ENCODE measurements around the gene TCERG1. TPM values are rescaled to one million over a fixed set of nuclear protein-coding genes. Genes with fewer than 3 reads are reported as not detected.
A peak's percentile ranks its signal among the peaks of the same experiment; 100 is the strongest.

Gene TCERG1
- total and polyA plus RNA-seq, 2 donors (not counting 1 experiment from before 2014, with no cell fraction given), result 44.6 to 95.2 TPM

DNA sequence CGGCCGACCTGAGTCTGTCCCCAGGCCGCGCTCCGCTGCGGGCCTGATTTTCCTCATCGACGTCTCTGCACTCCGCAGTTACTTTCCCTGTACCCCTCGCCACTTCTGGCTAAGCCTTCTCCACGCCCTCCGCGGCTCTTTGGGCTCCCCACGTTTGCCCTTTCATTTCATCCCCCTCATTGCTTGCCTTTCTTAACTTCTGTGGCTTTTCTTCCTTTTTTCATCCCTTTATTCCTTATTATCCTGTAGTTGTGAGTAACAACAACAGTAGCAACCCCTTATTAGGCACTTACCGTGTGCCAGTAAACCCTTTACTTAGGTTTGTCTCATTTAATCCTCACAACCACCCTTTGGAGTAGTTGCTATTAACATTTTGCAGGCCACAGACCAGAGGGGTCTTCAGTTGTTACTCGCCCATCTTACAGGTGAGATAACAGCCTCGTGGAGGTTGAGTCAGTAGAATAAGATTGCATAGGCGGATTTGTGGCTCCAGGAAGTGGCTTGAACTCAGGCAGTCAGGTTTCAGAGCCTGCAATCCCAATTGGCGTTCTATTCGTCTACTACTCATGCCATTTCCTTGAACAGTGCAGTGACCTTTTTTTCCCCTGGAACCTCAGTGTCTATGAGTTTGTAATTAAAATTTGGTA, 724 bp downstream of the TCERG1 start:
- Histone ChIP-seq H3K4me2 (replicated peaks; ENCODE audit: low read depth, low read length, poor library complexity, severe bottlenecking) (peak overlapping the region; percentile 86), H3K4me1 (ENCODE audit: control insufficient read depth in 2 of 2, insufficient read depth in 2 of 2, low read length in 2 of 2) (peaks cover 21 to 23% of the 10 kb centered on the region in 2 donors), H3K27ac (ENCODE audit: low read length in 2 of 2) (peak overlapping the region; percentile 95 to 97), H3K79me2 (ENCODE audit: control insufficient read depth, insufficient read depth, low read length) (peaks cover 57% of the 10 kb centered on the region), H3K27me3 (replicated peaks in 1 of 4; ENCODE audit: control extremely low read depth in 1 of 4, control insufficient read depth in 3 of 4, insufficient read depth in 4 of 4, low read length in 3 of 4) (no peaks in the 10 kb centered on the region), H2AFZ (ENCODE audit: insufficient read depth, low read depth, low read length, poor library complexity, severe bottlenecking) (peak overlapping the region; percentile 93), H4K20me1 (ENCODE audit: control insufficient read depth, insufficient read depth, low read length, poor library complexity, severe bottlenecking) (peaks cover 38% of the 10 kb centered on the region), H3K36me3 (replicated peaks in 1 of 2; ENCODE audit: control extremely low read depth in 1 of 2, control insufficient read depth in 1 of 2, extremely low read depth in 1 of 2, insufficient read depth in 2 of 2, low read length in 1 of 2) (no peaks in the 10 kb centered on the region), H3K4me3 (ENCODE audit: control extremely low read depth in 1 of 5, extremely low read depth in 1 of 5, insufficient read depth in 1 of 5, low read depth in 2 of 5, low read length in 4 of 5) (peak overlapping the region; percentile 41 to 99 (median 93)), H3K9me3 (ENCODE audit: control extremely low read depth in 1 of 3, control insufficient read depth in 2 of 3, insufficient read depth in 1 of 3, low read length in 2 of 3) (no peaks in the 10 kb centered on the region), H3K9ac (ENCODE audit: low read length) (peak overlapping the region; percentile 97)
- no peaks in the 10 kb centered on the region for H3K9me3 Mint-ChIP-seq (ENCODE audit: insufficient read depth)
- POLR2A ChIA-PET, result no interaction called here
- TF ChIP-seq, protein P1, sequence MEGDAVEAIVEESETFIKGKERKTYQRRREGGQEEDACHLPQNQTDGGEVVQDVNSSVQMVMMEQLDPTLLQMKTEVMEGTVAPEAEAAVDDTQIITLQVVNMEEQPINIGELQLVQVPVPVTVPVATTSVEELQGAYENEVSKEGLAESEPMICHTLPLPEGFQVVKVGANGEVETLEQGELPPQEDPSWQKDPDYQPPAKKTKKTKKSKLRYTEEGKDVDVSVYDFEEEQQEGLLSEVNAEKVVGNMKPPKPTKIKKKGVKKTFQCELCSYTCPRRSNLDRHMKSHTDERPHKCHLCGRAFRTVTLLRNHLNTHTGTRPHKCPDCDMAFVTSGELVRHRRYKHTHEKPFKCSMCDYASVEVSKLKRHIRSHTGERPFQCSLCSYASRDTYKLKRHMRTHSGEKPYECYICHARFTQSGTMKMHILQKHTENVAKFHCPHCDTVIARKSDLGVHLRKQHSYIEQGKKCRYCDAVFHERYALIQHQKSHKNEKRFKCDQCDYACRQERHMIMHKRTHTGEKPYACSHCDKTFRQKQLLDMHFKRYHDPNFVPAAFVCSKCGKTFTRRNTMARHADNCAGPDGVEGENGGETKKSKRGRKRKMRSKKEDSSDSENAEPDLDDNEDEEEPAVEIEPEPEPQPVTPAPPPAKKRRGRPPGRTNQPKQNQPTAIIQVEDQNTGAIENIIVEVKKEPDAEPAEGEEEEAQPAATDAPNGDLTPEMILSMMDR (IDR thresholded peaks at IDR 0.05), result no peak
- TF ChIP-seq EZH2 (IDR thresholded peaks at IDR 0.05; ENCODE audit: borderline replicate concordance, insufficient read depth, low read depth, low read length, poor library complexity, severe bottlenecking), result no peak
- no peaks in the 10 kb centered on the region for H3K27me3 Mint-ChIP-seq
- CTCF ChIA-PET, result no interaction called here
- DNase-seq, result no peak
- peaks cover 45% of the 10 kb centered on the region for H3K4me1 Mint-ChIP-seq
- peak overlapping the region; percentile 99 for H3K27ac Mint-ChIP-seq
- ATAC-seq (ENCODE audit: low read depth), result peak; percentile 13
- under 1% methylated on average over 19 of the region's 20 CpGs for WGBS (ENCODE audit: insufficient coverage)
- intact Hi-C loops (cut with micrococcal nuclease), result loop anchor here (1.0 kb wide), 2 partner anchors 245 to 266 kb away; partner anchors contain the start of genes LARS1 and RBM27
- peak overlapping the region; percentile 99 for H3K4me3 Mint-ChIP-seq

DNA sequence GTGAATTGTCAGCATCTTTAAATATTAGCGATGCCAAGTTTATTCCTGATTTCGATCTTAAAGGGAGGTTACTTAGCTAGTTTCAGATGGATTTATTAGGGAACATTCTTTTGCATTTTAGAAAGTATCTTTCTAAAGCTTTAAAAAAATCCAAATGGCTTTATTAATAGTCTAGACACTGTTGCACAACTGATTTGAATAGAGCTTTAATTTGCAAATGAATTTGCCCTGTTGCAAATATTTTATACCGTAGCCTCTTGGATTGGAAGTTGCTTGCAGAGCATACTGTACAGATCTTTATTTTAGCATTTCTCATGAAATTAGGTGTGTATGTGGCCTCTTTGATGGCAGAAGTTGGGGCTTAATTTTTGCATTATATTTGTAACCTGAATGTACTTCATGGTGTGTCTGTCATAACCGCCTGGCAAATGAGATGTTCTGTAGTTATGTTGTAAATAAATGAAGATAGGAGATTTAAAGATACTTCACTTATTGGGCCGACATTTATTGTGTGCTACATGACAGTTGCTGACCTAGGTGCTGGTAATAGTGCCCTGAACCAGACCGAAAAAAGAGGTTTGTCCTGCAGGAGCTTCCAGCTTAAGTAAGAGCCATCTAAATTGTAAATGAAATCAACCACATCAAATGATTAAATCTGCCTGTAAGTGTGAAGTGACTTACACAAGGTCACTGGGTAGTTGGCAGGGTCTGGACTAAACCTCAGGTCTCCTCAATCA, 1.8 kb downstream of the TCERG1 start:
- no peak for TF ChIP-seq EZH2 (IDR thresholded peaks at IDR 0.05; ENCODE audit: borderline replicate concordance, insufficient read depth, low read depth, low read length, poor library complexity, severe bottlenecking)
- TF ChIP-seq, protein P1 (IDR thresholded peaks at IDR 0.05), result no peak
- H3K27me3 Mint-ChIP-seq, result no peaks in the 10 kb centered on the region
- Histone ChIP-seq H3K4me1 (ENCODE audit: control insufficient read depth in 2 of 2, insufficient read depth in 2 of 2, low read length in 2 of 2) (peaks cover 21 to 23% of the 10 kb centered on the region in 2 donors), H4K20me1 (ENCODE audit: control insufficient read depth, insufficient read depth, low read length, poor library complexity, severe bottlenecking) (peaks cover 47% of the 10 kb centered on the region), H3K27ac (ENCODE audit: low read length in 2 of 2) (no peak overlapping the region), H3K9ac (ENCODE audit: low read length) (peak overlapping the region; percentile 97), H3K27me3 (replicated peaks in 1 of 4; ENCODE audit: control extremely low read depth in 1 of 4, control insufficient read depth in 3 of 4, insufficient read depth in 4 of 4, low read length in 3 of 4) (no peaks in the 10 kb centered on the region), H3K36me3 (replicated peaks in 1 of 2; ENCODE audit: control extremely low read depth in 1 of 2, control insufficient read depth in 1 of 2, extremely low read depth in 1 of 2, insufficient read depth in 2 of 2, low read length in 1 of 2) (no peaks in the 10 kb centered on the region), H3K4me2 (replicated peaks; ENCODE audit: low read depth, low read length, poor library complexity, severe bottlenecking) (peak overlapping the region; percentile 86), H3K79me2 (ENCODE audit: control insufficient read depth, insufficient read depth, low read length) (peaks cover 68% of the 10 kb centered on the region), H2AFZ (ENCODE audit: insufficient read depth, low read depth, low read length, poor library complexity, severe bottlenecking) (no peak overlapping the region), H3K9me3 (ENCODE audit: control extremely low read depth in 1 of 3, control insufficient read depth in 2 of 3, insufficient read depth in 1 of 3, low read length in 2 of 3) (no peaks in the 10 kb centered on the region), H3K4me3 (ENCODE audit: control extremely low read depth in 1 of 5, extremely low read depth in 1 of 5, insufficient read depth in 1 of 5, low read depth in 2 of 5, low read length in 4 of 5) (peak overlapping the region in 1 of 5 experiments; percentile 90)
- peak overlapping the region; percentile 99 for H3K4me3 Mint-ChIP-seq
- no peaks in the 10 kb centered on the region for H3K9me3 Mint-ChIP-seq (ENCODE audit: insufficient read depth)
- DNase-seq (no peak), ATAC-seq (ENCODE audit: low read depth) (no peak)
- peak overlapping the region; percentile 28 for H3K27ac Mint-ChIP-seq
- H3K4me1 Mint-ChIP-seq, result peaks cover 47% of the 10 kb centered on the region
- ChIA-PET CTCF (interaction anchor here (1.1 kb wide), 1 partner anchor 21 kb away, joined by 3 read pairs; no protein-coding TSS in a partner anchor), POLR2A (no interaction called here)
- WGBS (ENCODE audit: insufficient coverage), result 79% methylated on average over 4 of the region's 6 CpGs
- intact Hi-C loops (cut with micrococcal nuclease), result no loop called here
